PC-3 (cell line): Measurements from ENCODE around the gene HPSE2. TPM values are rescaled to one million over a fixed set of nuclear protein-coding genes. Genes with fewer than 3 reads are reported as not detected.

ENCODE experiments used
- ATAC-seq: fragments of 200-7000 bp; cut with Tn5 transposase; 2 replicates; pipeline ENCODE4 v1.9.1; 2020; ENCODE audit warnings: mild to moderate bottlenecking, moderate library complexity
- BruUV-seq: library from RNA; stranded (reverse); fragments of 400-500 nt; replicated peaks from 2 replicates; lab custom pipeline; 2021; lab: Mats Ljungman, UMichigan
- CTCF ChIA-PET: fragments of 300-600 bp; sonication (Branson Sonifier 250); formaldehyde crosslinking; loops from one replicate; lab custom pipeline; 2022; ENCODE audit warnings: antibody characterized with exemption; lab: Charles Lee
- POLR2A ChIA-PET: fragments of 300-600 bp; sonication (Branson Sonifier 250); formaldehyde crosslinking; loops from one replicate; lab custom pipeline; 2022; ENCODE audit warnings: antibody characterized with exemption; ENCODE audit not compliant: unreplicated experiment; lab: Charles Lee
- DNase-seq: peaks from one replicate; pipeline ENCODE4 v3.0.0-alpha.2; 2015
- H2AFZ ChIP-seq: fragments of 300-600 bp; sonication (generic); 2 replicates; pipeline ENCODE4 v1.6.0; 2016; ENCODE audit warnings: antibody characterized with exemption, low read length
- H3F3A ChIP-seq: fragments of 300-600 bp; sonication (generic); one replicate; pipeline ENCODE4 v1.6.0; 2017; ENCODE audit warnings: antibody characterized with exemption, low read length, control low read depth, mild to moderate bottlenecking; ENCODE audit not compliant: unreplicated experiment
- H3K27ac ChIP-seq: fragments of 300-600 bp; sonication (generic); 2 replicates; pipeline ENCODE4 v1.5.1; 2016; ENCODE audit warnings: mild to moderate bottlenecking, low read length
- H3K27me3 ChIP-seq: fragments of 300-600 bp; sonication (generic); 2 replicates; pipeline ENCODE4 v1.6.1; 2016; ENCODE audit warnings: low read length, mixed read lengths
- H3K36me3 ChIP-seq: fragments of 300-600 bp; sonication (generic); 2 replicates; pipeline ENCODE4 v1.6.1; 2016; ENCODE audit warnings: low read depth, mixed run types, low read length, mixed read lengths
- H3K4me1 ChIP-seq: fragments of 300-600 bp; sonication (generic); 2 replicates; pipeline ENCODE4 v1.5.1; 2016; ENCODE audit warnings: low read length; ENCODE audit not compliant: insufficient read depth
- H3K4me2 ChIP-seq: fragments of 300-600 bp; sonication (generic); 2 replicates; pipeline ENCODE4 v1.6.0; 2016; ENCODE audit warnings: low read length
- H3K4me3 ChIP-seq: fragments of 300-600 bp; sonication (generic); 2 replicates; pipeline ENCODE4 v1.5.1; 2016; ENCODE audit warnings: mild to moderate bottlenecking, low read length, mixed read lengths
- H3K79me2 ChIP-seq: fragments of 300-600 bp; sonication (generic); 2 replicates; pipeline ENCODE4 v1.6.1; 2017; ENCODE audit warnings: low read length, mixed read lengths
- H3K9ac ChIP-seq: fragments of 300-600 bp; sonication (generic); 2 replicates; pipeline ENCODE4 v1.6.0; 2016; ENCODE audit warnings: mild to moderate bottlenecking, low read length
- H3K9me2 ChIP-seq: fragments of 300-600 bp; sonication (generic); replicated peaks from 2 replicates; pipeline ENCODE4 v1.6.1; 2016; ENCODE audit warnings: mixed run types, low read length, mixed read lengths
- H3K9me3 ChIP-seq: fragments of 300-600 bp; sonication (generic); 2 replicates; pipeline ENCODE4 v1.6.1; 2016; ENCODE audit warnings: low read length, mixed read lengths
- H4K20me1 ChIP-seq: fragments of 300-600 bp; sonication (generic); 2 replicates; pipeline ENCODE4 v1.6.1; 2016; ENCODE audit warnings: low read length, mixed read lengths
- CTCF ChIP-seq: fragments of 300-600 bp; sonication (generic); conservative IDR thresholded peaks from 2 replicates; pipeline ENCODE4 v1.5.1; 2017; ENCODE audit warnings: antibody characterized with exemption, low read depth, mild to moderate bottlenecking, low read length
- EZH2 ChIP-seq: fragments of 300-600 bp; sonication (generic); IDR thresholded peaks from one replicate; pipeline ENCODE4 v1.6.1; 2017; ENCODE audit warnings: antibody characterized with exemption, mild to moderate bottlenecking, low read length; ENCODE audit not compliant: unreplicated experiment
- EZH2phosphoT487 ChIP-seq: fragments of 300-600 bp; sonication (generic); IDR thresholded peaks from 2 replicates; pipeline ENCODE4 v1.6.1; 2018; ENCODE audit warnings: mild to moderate bottlenecking, antibody characterized with exemption, low read length, borderline replicate concordance
- intact Hi-C: fragments of 100-400 bp; cut with micrococcal nuclease; formaldehyde crosslinking; loops from 2 replicates; pipeline ENCODE4 v1.9.0; 2023
- total RNA-seq: library from RNA; depleted of rRNA; stranded (reverse); fragments of >200 nt; gene quantifications from 2 replicates; pipeline ENCODE4 v1.2.3, GENCODE V29; 2014

Gene HPSE2
- total RNA-seq, 1 experiment from 2014 or later = 0.15 TPM

DNA sequence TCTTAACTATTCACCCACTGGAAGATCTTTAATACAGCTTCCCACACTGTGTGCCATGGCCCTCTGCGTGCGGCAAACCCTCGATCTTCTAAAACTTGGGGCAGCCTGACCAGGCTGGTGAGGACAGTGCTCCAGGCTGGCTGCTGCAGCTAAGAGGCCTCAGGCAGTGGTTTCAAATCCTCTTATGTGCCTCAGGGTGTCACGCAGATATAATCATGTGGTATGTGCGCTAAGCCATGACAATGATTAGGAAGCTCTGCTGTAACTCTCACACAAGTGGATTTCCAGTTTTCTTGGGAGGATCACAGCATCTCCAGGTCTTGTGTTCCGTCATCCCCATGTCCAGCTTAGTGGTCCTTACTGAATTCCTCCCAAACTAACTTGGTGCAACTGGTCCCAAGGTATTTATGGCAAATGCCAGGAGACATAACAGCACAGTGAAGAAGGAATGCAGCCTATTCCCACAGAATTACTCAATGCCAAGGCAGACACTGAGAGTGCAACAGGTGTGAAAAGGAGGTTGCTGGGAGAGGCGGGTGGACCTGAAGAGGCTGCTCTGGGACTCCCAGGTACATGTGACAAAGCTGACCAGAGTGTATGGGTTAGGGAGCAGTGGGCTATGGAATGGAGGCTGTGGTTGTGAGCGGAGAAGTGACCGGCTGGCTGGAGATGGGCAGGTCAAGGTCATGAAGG, 791.2 kb downstream of the HPSE2 start:
- BruUV-seq = TSS peak; percentile 12
- Histone ChIP-seq H3K27me3 (no peaks in the 10 kb centered on the region), H3K9me3 (no peaks in the 10 kb centered on the region), H3K27ac (no peak overlapping the region), H3K4me2 (no peak overlapping the region), H3K36me3 (no peaks in the 10 kb centered on the region), H3K9me2 (no peaks in the 10 kb centered on the region), H3K79me2 (no peaks in the 10 kb centered on the region), H3F3A (no peaks in the 10 kb centered on the region), H3K4me3 (no peak overlapping the region), H4K20me1 (no peaks in the 10 kb centered on the region), H3K4me1 (peaks cover 13% of the 10 kb centered on the region; the same call in 1 of the 2 replicates), H2AFZ (no peak overlapping the region), H3K9ac (no peak overlapping the region)
- intact Hi-C loops = no loop called here
- ATAC-seq (no peak), DNase-seq (no peak)
- TF ChIP-seq EZH2 = no peak
- TF ChIP-seq EZH2phosphoT487 = no peak
- TF ChIP-seq CTCF = no peak
- ChIA-PET POLR2A (no interaction called here), CTCF (no interaction called here)

DNA sequence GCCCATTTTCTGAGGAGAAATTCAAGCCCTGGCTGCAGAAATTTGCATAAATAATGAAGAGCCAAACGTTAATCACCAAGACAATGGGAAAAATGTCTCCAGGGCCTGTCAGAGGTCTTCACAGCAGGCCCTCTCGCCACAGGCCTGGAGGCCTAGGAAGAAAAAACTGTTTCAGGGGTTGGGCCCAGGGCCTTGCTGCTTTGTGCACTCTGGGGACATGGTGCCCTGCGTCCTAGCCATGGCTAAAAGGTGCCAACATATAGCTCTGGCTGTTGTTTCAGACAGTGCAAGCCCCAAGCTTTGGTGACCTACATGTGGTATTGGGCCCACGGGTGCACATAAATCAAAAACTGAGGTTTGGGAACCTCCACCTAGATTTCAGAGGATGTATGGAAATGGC, 796.9 kb downstream of the HPSE2 start:
- TF ChIP-seq EZH2phosphoT487 (no peak), EZH2 (no peak), CTCF (no peak)
- Histone ChIP-seq H2AFZ (no peak overlapping the region), H3K36me3 (no peaks in the 10 kb centered on the region)

DNA sequence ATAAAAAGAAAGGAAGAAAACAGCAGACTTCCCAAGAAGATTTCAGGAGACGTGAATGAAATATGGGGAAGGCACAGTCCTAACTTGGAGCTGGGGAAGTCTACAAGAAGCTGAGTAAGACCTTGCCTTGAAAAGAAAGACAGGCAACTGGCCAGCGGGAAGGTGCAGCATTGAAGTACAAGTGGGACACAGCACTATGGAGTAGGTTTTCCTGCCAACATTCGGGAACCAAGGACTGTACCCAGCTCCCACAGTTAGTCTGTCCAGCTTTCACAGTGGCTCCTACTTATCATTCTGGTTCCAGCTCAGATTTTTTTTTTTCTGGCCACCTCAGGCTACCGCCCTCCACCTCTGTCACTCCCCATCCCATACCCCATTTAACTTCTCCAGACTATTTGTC, 798.9 kb downstream of the HPSE2 start:
- intact Hi-C loops = no loop called here
- no peaks in the 10 kb centered on the region for H3F3A ChIP-seq
- no peak overlapping the region for H3K27ac ChIP-seq
- no peaks in the 10 kb centered on the region for H3K36me3 ChIP-seq
- peaks cover 13% of the 10 kb centered on the region for H3K4me1 ChIP-seq
- ChIA-PET CTCF (no interaction called here), POLR2A (no interaction called here)
- no peaks in the 10 kb centered on the region for H3K79me2 ChIP-seq
- no TSS peak for BruUV-seq
- no peak overlapping the region for H3K4me3 ChIP-seq
- no peak overlapping the region for H3K4me2 ChIP-seq
- DNase-seq (no peak), ATAC-seq (no peak)
- no peak overlapping the region for H2AFZ ChIP-seq
- TF ChIP-seq EZH2phosphoT487 (no peak), EZH2 (no peak), CTCF (no peak)
- H3K9me3 ChIP-seq = no peaks in the 10 kb centered on the region
- H4K20me1 ChIP-seq = no peaks in the 10 kb centered on the region
- no peaks in the 10 kb centered on the region for H3K9me2 ChIP-seq
- no peaks in the 10 kb centered on the region for H3K27me3 ChIP-seq
- H3K9ac ChIP-seq = no peak overlapping the region

More for the DNA sequence above, 796.9 kb downstream of the HPSE2 start:
- Histone ChIP-seq H3K4me3 (no peak overlapping the region), H3K79me2 (no peaks in the 10 kb centered on the region), H3K27me3 (no peaks in the 10 kb centered on the region), H3K9me2 (no peaks in the 10 kb centered on the region), H3K9ac (no peak overlapping the region), H4K20me1 (no peaks in the 10 kb centered on the region), H3F3A (no peaks in the 10 kb centered on the region), H3K27ac (no peak overlapping the region), H3K9me3 (no peaks in the 10 kb centered on the region), H3K4me1 (peaks cover 13% of the 10 kb centered on the region), H3K4me2 (no peak overlapping the region)
- intact Hi-C loops = no loop called here
- ChIA-PET POLR2A (no interaction called here), CTCF (no interaction called here)
- DNase-seq (no peak), ATAC-seq (no peak)
- no TSS peak for BruUV-seq
